Measurements from ENCODE around the gene SORCS3.

- TF ChIP-seq SMC3 (conservative IDR thresholded peaks at IDR 0.05; ENCODE audit: poor library complexity) = no peak
- TF ChIP-seq CTCF (IDR thresholded peaks at IDR 0.05; ENCODE audit: poor library complexity, severe bottlenecking) = no peak
- no peak for TF ChIP-seq TAF1 (IDR thresholded peaks at IDR 0.05; ENCODE audit: low read depth)
- TF ChIP-seq EZH2 (IDR thresholded peaks at IDR 0.05; ENCODE audit: borderline replicate concordance, insufficient read depth, low read length, poor library complexity, severe bottlenecking) = no peak
- TF ChIP-seq MXI1 (conservative IDR thresholded peaks at IDR 0.05; ENCODE audit: poor library complexity, severe bottlenecking) = no peak
- no peak for TF ChIP-seq POLR2AphosphoS5 (IDR thresholded peaks at IDR 0.05)
- TF ChIP-seq RAD21 (conservative IDR thresholded peaks at IDR 0.05) = no peak
- no peak for TF ChIP-seq REST (IDR thresholded peaks at IDR 0.05; ENCODE audit: borderline replicate concordance)
- TF ChIP-seq EP300 (conservative IDR thresholded peaks at IDR 0.05; ENCODE audit: poor library complexity, severe bottlenecking) = no peak
Observed at GRCh38 chr10:104612571-104613205, 28.4 kb upstream of the SORCS3 start.
